ENCODE data around the gene TEDC2.
"Not testable (repeated sequence)": the region's sequence is repeated elsewhere in the genome, so short reads cannot be mapped to it uniquely, and the experiment has no call there.

The TEDC2 gene

GRCh38 chr16:2467528-2468232 lies 7.8 kb downstream of the TEDC2 start:
- peak; percentile 24 for DNase-seq

DNA sequence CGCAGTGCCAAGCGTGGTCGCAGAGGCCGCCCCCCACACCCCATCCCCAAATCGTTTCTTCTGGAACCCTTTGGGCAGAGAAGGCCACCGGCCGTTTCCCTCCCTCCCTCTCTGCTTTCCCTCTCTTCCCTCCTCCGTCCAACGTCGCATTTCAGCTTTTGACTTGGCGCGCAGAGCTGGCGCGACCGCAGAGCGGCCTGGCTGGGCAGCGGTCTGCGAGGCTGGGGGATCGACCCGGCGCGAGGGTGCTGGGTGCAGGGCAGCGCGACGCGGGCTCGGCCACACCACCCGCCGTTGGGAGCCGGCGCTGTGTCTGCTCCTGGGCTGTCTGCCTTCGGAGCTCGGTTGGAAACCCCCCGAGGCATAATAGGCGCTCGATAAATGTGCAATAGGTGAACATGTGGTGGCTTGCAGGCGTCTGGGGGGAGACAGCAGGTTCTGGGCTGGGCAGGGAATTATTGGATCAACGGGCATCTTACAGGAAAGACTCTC lies 8.4 kb downstream of the TEDC2 start:
- no peak for DNase-seq

- DNase-seq = no peak
These were observed 9.0 kb downstream of the TEDC2 start for GRCh38 chr16:2468725-2469398.

DNA sequence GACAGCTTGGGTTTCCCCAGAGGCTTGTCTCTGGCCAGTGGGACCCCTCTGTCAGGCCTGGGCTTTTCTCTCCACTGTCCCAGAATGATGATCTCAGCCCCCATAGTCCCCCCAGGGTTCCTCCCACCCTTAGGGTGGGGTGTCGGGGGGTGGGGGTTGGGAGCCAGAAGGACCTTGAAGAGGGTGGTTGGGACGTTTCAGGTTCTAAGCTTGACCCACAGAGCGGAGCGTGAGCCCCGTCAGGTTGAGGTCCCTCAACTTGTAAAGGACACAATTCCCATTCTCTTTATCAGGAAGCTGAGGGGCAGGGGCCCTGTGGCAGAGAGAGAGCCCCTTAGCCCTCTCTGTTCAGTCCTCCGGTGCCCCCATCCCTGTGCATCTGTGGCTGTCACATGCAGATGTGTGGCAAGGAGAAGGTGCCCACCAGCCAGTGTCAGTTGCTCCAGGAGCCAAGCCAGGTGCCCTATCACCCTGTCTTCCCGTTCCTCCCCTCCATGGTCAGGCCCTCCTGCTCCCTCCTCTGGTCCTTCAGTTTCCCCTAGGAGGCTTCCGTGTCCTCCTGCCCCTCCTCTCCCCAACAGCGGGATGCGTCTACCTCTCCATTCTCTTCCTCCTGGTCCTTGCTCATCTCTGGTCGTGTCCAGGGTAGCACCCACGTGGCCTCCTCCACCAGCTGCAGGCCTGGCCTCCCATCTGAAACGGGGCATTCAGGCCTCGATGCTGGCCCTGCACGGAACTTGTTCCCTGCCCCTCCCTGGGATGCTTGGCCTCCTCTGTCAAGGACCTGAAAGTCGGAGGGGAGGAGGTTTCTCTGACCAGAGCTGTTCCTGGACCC lies 9.7 kb downstream of the TEDC2 start:
- DNase-seq = no peak

DNA sequence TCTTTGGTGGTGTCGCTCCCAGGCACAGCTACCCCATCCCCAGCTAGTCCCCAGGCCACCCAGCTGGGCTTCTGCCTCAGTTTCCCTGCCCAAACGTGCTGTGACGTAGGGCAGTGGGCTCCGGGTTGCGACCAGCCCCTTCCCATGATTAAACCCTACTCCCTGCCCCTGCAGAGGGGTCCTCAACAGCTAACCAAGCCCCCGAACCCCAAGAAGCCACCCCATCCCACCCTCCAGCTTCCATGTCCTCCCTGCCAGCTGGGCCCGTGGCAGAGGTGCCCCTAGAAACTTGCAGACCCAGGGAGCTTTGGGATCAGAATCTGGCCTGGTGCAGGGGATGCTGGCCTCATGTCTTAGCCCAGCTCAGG lies 10.3 kb downstream of the TEDC2 start:
- DNase-seq = no peak

DNA sequence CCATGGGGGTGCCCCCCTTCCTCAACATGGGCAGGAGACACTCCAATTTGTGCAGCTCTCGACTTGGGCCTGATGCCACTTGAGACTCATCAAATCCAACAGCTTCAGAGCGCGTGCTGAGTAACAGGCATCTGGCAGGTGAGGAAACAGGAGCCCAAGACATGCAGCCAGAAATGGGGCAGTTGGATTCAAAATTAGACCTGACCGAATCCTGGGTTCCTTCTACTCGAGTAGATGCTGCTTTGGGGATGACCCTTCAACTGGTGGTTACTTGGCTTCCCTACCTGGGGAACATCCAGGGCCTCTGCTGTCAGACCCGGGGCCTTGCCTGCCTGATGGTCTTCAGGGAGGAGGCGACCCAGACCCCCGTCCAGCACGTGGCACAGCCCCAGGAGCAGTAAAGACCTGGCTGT lies 10.7 kb downstream of the TEDC2 start:
- no peak for DNase-seq

GRCh38 chr16:2471016-2471652 lies 11.2 kb downstream of the TEDC2 start, which contains the start of gene NTN3:
Gene NTN3, plus strand, starts transcription at chr16:2471297. Its CDS starts 405 bp downstream, at chr16:2471702.
- no peak for DNase-seq

GRCh38 chr16:2471653-2472487 lies 12.0 kb downstream of the TEDC2 start:
- no peak for DNase-seq

DNA sequence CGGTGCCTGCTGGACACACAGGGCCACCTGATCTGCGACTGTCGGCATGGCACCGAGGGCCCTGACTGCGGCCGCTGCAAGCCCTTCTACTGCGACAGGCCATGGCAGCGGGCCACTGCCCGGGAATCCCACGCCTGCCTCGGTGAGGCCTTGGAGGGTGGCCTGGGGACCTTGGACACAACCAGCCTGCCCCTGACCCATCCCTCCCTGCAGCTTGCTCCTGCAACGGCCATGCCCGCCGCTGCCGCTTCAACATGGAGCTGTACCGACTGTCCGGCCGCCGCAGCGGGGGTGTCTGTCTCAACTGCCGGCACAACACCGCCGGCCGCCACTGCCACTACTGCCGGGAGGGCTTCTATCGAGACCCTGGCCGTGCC lies 12.6 kb downstream of the TEDC2 start:
- no peak for DNase-seq

DNA sequence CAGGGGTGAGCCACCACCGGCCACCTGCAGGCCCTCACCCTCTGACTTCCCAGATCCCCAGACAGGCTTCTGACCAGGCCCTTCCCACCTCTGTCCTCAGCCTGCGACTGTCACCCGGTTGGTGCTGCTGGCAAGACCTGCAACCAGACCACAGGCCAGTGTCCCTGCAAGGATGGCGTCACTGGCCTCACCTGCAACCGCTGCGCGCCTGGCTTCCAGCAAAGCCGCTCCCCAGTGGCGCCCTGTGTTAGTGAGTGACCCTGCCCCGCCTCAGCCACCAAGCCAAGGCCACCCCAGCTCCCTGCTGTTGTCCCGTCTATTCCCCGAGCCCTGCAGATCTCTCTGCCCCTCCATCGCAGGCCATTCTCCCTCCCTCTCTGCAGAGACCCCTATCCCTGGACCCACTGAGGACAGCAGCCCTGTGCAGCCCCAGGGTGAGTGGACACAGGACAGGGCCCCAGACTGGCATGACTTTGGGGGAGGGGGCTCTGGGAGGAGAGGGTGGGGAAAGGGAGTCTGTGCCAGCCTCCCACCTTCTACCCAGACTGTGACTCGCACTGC lies 13.1 kb downstream of the TEDC2 start:
- no peak for DNase-seq

GRCh38 chr16:2473446-2473926 lies 13.6 kb downstream of the TEDC2 start:
- no peak for DNase-seq

DNA sequence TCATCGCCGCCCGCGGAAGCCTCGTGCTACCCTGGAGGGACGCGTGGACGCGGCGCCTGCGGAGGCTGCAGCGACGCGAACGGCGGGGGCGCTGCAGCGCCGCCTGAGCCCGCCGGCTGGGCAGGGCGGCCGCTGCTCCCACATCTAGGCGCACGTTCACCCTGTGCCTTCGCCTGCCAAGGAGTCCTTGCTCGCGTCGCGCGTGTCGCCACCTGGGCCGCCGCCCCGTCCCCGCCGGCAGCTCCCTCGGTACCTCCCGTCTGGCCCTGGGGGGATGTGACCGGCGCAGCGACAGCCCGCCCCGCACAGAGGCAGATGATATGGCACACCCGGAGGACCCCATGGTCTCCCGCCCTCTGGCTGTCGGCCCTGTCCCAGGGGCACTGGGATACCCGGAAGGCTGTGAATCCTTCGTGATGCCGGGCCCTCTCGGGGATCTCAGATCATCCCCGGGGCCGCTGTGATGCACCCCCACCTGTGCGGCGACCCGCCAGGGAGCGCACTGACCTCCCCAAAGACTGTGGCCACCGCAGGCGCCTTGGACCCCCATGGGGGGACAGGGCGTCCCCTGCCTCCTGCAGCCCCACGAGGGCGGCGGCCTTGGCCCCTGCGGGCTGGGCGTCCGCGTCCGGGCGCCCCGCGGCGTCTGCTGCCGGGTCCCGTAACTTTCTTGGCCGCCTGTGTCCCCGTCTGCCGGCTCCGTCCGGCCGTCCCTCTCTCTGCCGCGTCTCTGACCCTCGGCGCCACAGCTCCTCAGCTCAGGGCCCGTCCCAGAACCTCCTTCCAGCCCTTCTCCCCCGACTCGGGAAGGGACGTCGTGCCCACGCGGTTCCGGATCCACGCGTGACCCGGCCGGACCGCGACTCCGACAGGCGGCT lies 14.3 kb downstream of the TEDC2 start:
- peak; percentile 54 for DNase-seq

- DNase-seq = peak; percentile 79
These were observed 15.0 kb downstream of the TEDC2 start, which contains the start of gene TBC1D24 for GRCh38 chr16:2474877-2475412. Gene TBC1D24, plus strand, starts transcription at chr16:2475127. Its CDS starts 21,022 bp downstream, at chr16:2496149.

DNA sequence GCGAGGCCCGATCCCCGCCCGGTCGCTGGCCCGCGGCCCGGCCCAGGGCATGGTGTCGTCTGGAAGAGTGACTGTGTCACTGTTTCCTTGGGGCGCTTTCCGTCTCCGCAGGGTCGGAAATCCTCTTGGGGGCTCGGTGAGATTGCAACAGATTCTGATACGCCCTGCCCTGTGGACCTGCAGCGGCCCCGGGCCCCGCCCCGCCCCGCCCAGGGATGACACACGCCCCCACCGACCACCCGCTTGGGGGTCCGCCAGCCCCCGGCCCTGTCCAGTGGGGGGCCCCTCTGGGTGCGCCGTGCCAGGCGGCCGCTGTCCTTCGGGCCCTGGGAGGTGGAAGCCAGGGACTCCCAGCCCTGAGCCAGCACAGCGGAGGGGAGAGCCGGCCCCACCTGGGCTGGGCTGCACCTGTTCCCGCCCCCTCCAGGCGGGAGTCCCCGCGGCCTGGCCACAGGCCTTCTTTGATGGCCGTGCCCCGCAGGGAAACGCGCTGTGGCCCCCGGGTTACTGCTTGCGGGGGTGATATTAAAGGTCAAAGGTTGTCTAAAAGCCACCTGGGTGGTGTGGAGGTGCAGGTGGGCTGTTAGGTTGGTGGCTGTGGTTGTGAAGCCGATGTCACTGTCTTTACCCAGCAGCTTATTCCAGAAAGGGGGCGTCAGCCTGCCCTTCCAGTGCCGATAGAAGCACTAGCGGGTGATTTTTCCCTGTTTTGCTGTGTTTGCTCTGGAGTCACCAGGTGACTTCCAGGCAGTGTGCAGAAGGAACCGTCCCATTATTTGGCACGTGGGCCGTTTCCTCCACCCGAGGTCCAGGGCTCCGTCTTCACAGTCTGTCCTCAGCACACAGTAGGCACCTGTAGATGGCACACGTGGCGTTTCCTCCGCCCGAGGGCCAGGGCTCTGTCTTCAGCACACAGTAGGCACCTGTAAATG lies 15.8 kb downstream of the TEDC2 start:
- peak; percentile 30 for DNase-seq

GRCh38 chr16:2476345-2476720 lies 16.4 kb downstream of the TEDC2 start:
- no peak for DNase-seq

- no peak for DNase-seq
These were observed 16.8 kb downstream of the TEDC2 start for GRCh38 chr16:2476741-2477140.

DNA sequence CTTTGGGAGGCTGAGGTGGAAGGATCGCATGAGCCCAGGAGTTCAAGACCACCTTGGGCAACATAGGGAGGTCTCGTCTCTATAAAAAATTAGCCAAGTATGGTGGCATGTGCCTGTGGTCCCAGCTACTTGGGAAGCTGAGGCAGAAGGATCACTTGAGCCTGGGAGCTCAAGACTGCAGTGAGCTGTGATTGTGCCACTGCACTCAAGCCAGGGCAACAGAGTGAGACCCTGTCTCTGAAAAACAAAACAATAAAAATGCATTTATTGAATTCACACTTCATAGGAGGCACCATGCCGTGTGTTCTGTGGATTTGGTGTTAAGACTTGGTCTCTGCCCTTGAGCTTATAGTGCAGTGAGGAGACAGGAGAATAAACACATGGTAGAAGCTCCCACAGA lies 17.4 kb downstream of the TEDC2 start:
- DNase-seq = no peak

- no peak for DNase-seq
These were observed 18.4 kb downstream of the TEDC2 start for GRCh38 chr16:2478279-2478678.

DNA sequence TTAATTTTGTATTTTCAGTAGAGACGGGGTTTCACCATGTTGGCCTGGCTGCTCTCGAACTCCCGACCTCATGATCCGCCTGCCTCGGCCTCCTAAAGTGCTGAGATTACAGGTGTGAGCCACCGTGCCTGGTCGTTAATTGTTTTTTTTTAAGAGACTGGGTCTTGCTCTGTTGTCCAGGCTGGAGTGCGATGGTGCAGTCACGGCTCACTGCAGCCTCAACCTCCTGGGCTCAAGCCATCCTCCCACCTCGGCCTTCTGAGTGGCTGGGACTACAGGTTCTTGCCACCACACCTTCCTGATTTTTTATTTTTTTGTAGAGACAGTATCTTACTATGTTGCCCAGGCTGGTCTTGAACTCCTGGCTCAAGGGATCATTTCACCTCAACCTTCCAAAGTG lies 20.1 kb downstream of the TEDC2 start:
- DNase-seq = not testable (repeated sequence)

Data from stimulated activated CD4-positive, alpha-beta T cell treated with anti-CD3 and anti-CD28 coated beads, Interleukin-1b, Interleukin-23, amount 100 ng/mL, for 48 hours (primary cell).